Measurements from ENCODE around the gene SNRPA. TPM values are rescaled to one million over a fixed set of nuclear protein-coding genes. Genes with fewer than 3 reads are reported as not detected.
A peak's percentile ranks its signal among the peaks of the same experiment; 100 is the strongest.

SNRPA gene
- total and polyA plus RNA-seq, 2 of the 13 experiments (the other 11 are each of a cell fraction or from before 2014, with no cell fraction given): 59.6 to 162 TPM

- TF ChIP-seq TFDP2 (CRISPR knock-in tag; IDR thresholded peaks at IDR 0.05) (0 out of 2 replicates have a peak, but pooled peaks have one; percentile 31), ZNF572 (CRISPR knock-in tag; IDR thresholded peaks at IDR 0.05) (no peak; the same call in 1 of the 2 replicates), FOXO1 (CRISPR knock-in tag; IDR thresholded peaks at IDR 0.05) (no peak), MEIS2 (CRISPR knock-in tag; IDR thresholded peaks at IDR 0.05) (no peak), LCORL (IDR thresholded peaks at IDR 0.05) (no peak), LCORL (CRISPR knock-in tag; IDR thresholded peaks at IDR 0.05) (peak; percentile 12; the same call in 1 of the 2 replicates), ZBTB4 (CRISPR knock-in tag; IDR thresholded peaks at IDR 0.05; ENCODE audit: borderline replicate concordance) (no peak), RAD21 (CRISPR knock-in tag; IDR thresholded peaks at IDR 0.05) (0 out of 2 replicates have a peak, but pooled peaks have one; percentile 11), ZNF432 (CRISPR knock-in tag; IDR thresholded peaks at IDR 0.05; ENCODE audit: borderline replicate concordance) (no peak), KAT8 (CRISPR knock-in tag; IDR thresholded peaks at IDR 0.05) (peak; percentile 91), TBL1XR1 (IDR thresholded peaks at IDR 0.05; ENCODE audit: borderline replicate concordance, low read length, partially characterized antibody) (no peak), PHF20 (CRISPR knock-in tag; IDR thresholded peaks at IDR 0.05) (peak; percentile 71), MED8 (CRISPR knock-in tag; IDR thresholded peaks at IDR 0.05; ENCODE audit: insufficient replicate concordance) (no peak), JUN (CRISPR knock-in tag; IDR thresholded peaks at IDR 0.05) (no peak), ATF2 (CRISPR knock-in tag; IDR thresholded peaks at IDR 0.05) (no peak; the same call in 1 of the 2 replicates), PCBP2 (optimal IDR thresholded peaks at IDR 0.05; ENCODE audit: low read depth, low read length, poor library complexity, severe bottlenecking) (no peak), GMEB1 (CRISPR knock-in tag; IDR thresholded peaks at IDR 0.05; ENCODE audit: borderline replicate concordance) (peak; percentile 77), ZNF720 (CRISPR knock-in tag; IDR thresholded peaks at IDR 0.05) (no peak), ARNTL (CRISPR knock-in tag; IDR thresholded peaks at IDR 0.05) (peak; percentile 18; the same call in 1 of the 2 replicates), ATF5 (CRISPR knock-in tag; IDR thresholded peaks at IDR 0.05; ENCODE audit: low read depth) (no peak)
Observed at GRCh38 chr19:40777937-40778705, 27.1 kb downstream of the SNRPA start, which contains the start of gene RAB4B (continued).

Data from HepG2 (cell line).